Fibroblast of the aortic adventitia (primary cell): ENCODE data around the gene FAM177B. TPM values are rescaled to one million over a fixed set of nuclear protein-coding genes. Genes with fewer than 3 reads are reported as not detected.
"Not testable (repeated sequence)": the region's sequence is repeated elsewhere in the genome, so short reads cannot be mapped to it uniquely, and the experiment has no call there.

ENCODE experiments used
- DNase-seq: peaks from one replicate; pipeline ENCODE4 v3.0.0-alpha.2; 2010; ENCODE audit warnings: low read depth
- H3K4me3 ChIP-seq: 2 replicates; pipeline ENCODE4 v1.5.1; 2011; ENCODE audit warnings: low read depth, mild to moderate bottlenecking, control low read depth, low read length, moderate library complexity
- CTCF ChIP-seq: IDR thresholded peaks from 2 replicates; pipeline ENCODE4 v1.5.1; 2011; ENCODE audit warnings: mild to moderate bottlenecking, low read length, control low read depth, inconsistent platforms; ENCODE audit not compliant: insufficient read depth
- total RNA-seq: library from RNA; depleted of rRNA; stranded (reverse); fragments of >200 nt; gene quantifications from 2 replicates; pipeline ENCODE4 v1.2.3, GENCODE V29; 2012; ENCODE audit warnings: low replicate concordance

The FAM177B gene
- total RNA-seq, 1 donor, result not detected

- no peak for TF ChIP-seq CTCF
Observed at GRCh38 chr1:222739929-222740328, 2.9 kb downstream of the FAM177B start.

DNA sequence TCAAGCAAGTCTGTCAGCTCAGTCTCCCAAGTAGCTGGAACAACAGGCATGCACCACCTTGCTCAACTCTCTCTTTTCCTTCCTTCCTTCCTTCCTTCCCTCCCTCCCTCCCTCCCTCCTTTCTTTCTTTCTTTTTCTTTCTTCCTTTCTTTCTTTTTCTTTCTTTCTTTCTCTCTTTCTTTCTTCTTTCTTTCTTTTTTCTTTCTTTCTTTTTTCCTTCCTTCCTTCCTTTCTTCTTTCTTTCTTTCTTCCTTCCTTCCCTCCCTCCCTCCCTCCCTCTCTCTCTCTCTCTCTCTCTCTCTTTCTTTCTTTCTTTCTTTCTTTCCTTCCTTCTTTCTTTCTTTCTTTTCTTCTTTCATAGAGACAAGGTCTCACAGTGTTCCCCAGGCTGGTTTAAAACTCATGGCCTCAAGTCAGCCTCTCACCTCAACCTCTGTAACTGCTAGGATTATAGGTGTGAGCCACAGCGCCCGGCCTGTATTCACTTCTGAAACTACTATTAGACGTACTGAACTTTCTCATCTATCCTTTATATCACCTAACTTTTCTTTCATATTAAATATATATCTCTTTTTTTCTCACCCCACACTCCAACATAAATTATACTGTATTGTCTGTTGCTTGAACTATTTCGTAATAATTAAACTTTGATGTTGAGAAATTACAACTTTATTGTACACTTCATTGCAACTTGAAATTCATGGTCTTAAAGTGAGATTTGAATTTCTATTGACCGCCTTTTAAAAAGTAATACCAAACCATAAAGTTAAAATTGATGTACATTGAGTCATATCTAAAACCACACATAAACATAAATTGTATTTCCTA is 4.8 kb downstream of the FAM177B start:
- DNase-seq, result not testable (repeated sequence)

More at GRCh38 chr1:222739929-222740328, 2.9 kb downstream of the FAM177B start:
- DNase-seq, result no peak
- no peak overlapping the region for H3K4me3 ChIP-seq

DNA sequence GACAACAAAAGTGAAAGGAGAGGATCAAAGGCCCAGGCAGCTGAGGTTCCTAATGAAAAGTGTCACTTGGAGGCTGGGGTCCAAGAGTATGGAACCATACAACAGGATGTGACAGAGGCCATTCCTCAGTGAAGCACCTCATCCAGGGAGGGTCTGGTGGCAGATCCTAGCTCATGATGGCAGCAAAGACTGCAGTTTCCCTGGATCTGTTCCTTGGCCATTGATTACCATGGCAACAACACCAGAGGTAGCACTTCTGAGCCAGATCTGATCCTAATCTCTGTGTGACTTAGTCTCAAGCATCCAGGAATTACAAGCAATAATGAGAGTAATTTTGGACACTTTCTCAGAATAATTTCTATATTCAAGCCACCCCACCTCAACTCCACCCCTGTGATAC is 12.9 kb downstream of the FAM177B start:
- no peak overlapping the region for H3K4me3 ChIP-seq
- no peak for TF ChIP-seq CTCF
- DNase-seq, result peak; percentile 15

More for the DNA sequence above, 4.8 kb downstream of the FAM177B start:
- H3K4me3 ChIP-seq, result not testable (repeated sequence)

- H3K4me3 ChIP-seq, result no peak overlapping the region
- DNase-seq, result no peak
- no peak for TF ChIP-seq CTCF
Observed at GRCh38 chr1:222750651-222751050, 13.6 kb downstream of the FAM177B start.

DNA sequence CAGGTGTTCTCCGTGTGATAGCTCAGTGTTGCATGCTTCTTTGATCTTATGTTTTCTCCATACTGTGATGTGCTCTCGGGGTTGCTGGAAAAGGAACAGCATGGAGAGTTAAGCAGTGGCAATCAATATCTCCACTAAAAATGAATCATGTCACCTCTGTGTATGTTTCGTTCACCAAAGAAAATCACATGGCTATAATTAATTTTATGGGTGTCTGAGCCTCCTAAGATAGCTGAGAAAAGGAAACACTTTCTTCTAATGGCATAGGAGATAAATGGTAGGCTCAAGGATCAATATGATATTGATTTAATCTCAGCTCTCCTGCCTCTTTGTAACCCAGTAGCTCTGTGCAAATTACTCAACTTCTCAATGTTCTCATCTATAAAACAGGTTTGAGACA is 14.3 kb downstream of the FAM177B start:
- TF ChIP-seq CTCF, result no peak
- no peak overlapping the region for H3K4me3 ChIP-seq
- DNase-seq, result no peak

DNA sequence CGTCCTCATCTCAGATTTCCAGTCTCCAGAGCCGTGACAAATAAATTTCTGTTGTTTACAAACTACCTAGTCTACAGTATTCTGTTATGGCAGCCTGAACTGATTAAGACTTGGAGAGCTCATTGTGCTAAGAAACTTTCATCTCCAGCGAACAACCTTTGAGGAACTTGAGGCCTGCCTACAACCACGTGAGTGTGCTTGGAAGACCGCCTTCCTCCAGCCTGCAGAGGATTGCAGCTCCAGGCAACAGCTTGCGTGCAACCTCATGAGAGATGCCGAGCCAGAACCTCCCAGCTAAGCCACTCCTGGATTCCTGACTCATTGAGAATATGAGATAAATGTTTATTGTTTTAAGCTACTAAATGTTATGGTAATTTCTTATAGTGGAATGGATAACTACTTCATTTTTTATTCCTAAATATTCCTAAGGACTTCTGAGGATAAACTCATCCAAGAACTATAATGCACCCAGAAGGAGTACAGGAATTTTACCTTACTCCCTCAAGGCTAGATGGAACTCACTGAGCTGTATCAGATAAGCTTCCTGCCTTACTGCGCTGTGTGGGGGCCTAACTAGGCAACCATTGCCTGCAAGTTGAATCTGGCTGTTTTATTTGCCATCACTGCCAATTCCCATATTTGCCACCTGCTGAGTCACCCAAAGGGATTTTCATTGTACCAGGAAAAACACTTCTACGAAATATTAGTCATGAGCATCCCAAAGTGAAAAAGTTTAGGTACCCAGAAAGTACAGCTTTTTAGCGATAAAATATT is 17.6 kb downstream of the FAM177B start:
- no peak for TF ChIP-seq CTCF

GRCh38 chr1:222757646-222758268 is 20.8 kb downstream of the FAM177B start:
- peak; percentile 68 for DNase-seq
- no peak for TF ChIP-seq CTCF
- H3K4me3 ChIP-seq, result no peak overlapping the region

More for the DNA sequence above, 17.6 kb downstream of the FAM177B start:
- peak overlapping the region; percentile 5 for H3K4me3 ChIP-seq
- DNase-seq, result peak; percentile 99
